GM19397 (cell line): Measurements from ENCODE around the gene ERBB3.
"Not testable (repeated sequence)": the region's sequence is repeated elsewhere in the genome, so short reads cannot be mapped to it uniquely, and the experiment has no call there.

ENCODE experiments used
- ATAC-seq: cut with Tn5 transposase; IDR thresholded peaks from one replicate; pipeline ENCODE4 v1.9.1; 2021; ENCODE audit warnings: mild to moderate bottlenecking, moderate library complexity; ENCODE audit not compliant: unreplicated experiment

The ERBB3 gene

DNA sequence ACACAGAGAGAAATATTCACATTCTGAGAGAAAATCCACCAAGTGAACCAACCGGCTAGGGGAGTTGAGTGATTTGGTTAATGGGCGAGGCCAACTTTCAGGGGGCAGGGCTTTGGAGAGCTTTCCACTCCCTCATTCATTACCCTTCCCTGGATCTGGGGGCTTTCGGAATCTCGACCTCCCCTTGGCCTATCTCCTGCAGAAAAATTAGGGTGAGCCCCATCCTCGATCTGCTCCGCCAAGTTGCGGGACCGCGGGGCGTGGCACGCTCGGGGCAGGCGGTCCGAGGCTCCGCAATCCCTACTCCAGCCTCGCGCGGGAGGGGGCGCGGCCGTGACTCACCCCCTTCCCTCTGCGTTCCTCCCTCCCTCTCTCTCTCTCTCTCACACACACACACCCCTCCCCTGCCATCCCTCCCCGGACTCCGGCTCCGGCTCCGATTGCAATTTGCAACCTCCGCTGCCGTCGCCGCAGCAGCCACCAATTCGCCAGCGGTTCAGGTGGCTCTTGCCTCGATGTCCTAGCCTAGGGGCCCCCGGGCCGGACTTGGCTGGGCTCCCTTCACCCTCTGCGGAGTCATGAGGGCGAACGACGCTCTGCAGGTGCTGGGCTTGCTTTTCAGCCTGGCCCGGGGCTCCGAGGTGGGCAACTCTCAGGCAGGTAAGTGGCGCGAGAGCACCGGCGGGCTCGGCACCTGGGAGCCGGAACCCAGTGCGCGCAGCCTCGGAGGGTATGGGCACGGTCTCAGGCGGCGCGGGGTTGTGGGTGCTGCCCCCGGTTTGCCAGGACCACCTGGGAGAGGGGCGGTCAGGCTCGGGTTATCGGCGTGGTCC, at the start of gene ERBB3:
Gene ERBB3, plus strand, starts transcription at position 443 of the 833 bp plus-strand sequence. Its CDS starts 136 bp downstream, at position 579.
- no peak for ATAC-seq

DNA sequence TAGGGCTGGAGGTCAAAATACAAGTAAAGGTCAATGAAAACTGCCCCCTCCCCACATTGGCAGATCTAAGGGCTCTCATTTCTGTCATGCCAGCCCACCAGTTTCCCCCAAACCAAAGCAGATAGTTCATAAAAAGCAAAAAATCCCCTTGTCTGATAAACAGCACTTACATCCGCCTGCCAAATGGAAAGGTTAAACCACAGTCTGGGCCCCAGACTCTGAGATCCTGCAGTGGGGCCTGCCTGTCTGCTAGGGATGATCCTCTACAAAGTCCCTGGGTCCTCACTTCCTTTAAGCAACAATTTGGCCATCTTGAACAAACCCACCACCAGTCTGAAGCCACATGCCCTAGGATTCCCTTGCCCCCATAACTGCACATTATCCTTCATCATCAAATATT, 48.0 kb upstream of the ERBB3 start:
- no peak for ATAC-seq

DNA sequence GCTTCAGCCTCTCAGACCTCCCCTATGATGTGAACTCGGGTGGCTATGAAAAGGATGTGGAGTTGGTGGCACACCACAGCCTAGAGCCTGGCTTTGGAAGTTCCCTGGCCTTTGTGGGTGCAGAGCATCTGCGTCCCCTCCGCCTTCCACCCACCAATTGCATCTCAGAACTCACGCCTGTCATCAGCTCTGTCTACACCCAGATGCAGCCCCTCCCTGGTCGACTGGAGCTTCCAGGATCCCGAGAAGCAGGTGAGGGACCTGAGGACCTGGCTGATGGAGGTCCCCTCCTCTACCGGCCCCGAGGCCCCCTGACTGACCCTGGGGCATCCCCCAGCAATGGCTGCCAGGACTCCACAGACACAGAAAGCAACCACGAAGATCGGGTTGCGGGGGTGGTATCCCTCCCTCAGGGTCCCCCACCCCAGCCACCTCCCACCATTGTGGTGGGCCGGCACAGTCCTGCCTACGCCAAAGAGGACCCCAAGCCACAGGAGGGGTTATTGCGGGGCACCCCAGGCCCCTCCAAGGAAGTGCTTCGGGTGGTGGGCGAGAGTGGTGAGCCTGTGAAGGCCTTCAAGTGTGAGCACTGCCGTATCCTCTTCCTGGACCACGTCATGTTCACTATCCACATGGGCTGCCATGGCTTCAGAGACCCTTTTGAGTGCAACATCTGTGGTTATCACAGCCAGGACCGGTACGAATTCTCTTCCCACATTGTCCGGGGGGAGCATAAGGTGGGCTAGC, 45.2 kb upstream of the ERBB3 start:
- ATAC-seq = no peak

DNA sequence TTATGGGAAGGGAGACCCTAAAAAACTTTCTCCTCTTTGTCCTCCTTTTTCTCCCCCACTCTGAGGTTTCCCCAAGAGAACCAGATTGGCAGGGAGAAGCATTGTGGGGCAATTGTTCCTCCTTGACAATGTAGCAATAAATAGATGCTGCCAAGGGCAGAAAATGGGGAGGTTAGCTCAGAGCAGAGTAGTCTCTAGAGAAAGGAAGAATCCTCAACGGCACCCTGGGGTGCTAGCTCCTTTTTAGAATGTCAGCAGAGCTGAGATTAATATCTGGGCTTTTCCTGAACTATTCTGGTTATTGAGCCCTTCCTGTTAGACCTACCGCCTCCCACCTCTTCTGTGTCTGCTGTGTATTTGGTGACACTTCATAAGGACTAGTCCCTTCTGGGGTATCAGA, 42.8 kb upstream of the ERBB3 start:
- ATAC-seq = no peak

DNA sequence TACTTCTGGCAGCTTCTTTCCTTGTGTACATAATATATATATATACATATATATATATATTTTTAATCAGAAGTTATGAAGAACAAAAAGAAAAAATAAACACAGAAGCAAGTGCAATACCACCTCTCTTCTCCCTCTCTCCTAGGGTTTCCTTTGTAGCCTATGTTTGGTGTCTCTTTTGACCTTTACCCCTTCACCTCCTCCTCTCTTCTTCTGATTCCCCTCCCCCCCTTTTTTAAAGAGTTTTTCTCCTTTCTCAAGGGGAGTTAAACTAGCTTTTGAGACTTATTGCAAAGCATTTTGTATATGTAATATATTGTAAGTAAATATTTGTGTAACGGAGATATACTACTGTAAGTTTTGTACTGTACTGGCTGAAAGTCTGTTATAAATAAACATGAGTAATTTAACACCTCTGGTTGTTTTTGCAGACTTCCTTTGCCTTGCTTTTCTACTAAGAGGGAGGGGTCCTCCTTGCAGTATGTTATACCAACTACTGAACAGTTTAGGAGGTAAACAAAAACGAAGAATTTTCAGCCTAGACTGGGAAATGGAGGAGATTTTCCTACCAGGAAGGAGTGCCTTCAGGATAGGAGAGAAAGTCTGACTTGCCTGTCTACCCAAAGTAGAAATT, 41.8 kb upstream of the ERBB3 start:
- no peak for ATAC-seq

DNA sequence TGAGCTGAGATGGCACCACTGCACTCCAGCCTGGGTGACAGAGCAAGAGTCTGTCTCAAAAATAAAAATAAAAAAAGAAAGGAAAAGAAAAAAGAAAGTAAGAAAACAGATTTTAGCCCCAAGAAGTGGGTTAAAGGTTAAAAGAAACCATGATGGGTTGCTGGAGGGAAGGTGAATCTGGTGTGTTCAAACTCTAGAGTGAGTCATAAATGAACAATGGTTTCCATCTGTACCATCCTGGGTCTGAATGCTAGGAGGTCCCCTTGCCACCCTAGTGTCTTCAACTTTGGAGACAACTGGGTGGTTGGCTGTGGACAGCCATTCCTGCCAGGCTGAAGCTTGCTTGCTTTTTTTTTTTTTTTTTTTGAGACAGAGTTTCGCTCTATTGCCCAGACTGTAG, 39.8 kb upstream of the ERBB3 start:
- no peak for ATAC-seq

DNA sequence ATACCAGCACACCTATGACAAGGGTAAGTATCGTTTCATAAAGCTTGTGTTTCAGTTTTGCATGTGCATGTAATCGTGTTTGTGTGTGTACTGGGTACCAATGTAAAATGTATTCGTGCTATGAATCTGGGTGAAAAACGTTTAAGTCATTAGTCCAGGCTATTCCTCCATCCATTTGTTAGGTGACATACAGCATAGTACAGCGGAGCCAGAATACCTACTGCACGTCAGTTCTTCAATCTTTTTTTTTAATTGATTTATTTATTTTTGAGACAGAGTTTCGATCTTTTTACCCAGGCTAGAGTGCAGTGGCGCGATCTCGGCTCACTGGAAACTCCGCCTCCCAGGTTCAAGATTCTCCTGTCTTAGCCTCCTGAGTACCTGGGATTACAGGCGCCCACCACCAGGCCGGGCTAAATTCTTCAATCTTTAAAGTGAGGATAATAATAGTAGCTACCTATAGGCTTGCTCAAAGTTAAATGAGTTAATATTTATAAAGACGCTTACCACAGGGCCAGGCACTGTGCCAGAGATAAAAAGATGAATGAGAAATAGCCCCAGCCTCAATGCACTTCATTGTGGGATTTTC, 38.9 kb upstream of the ERBB3 start:
- no peak for ATAC-seq

DNA sequence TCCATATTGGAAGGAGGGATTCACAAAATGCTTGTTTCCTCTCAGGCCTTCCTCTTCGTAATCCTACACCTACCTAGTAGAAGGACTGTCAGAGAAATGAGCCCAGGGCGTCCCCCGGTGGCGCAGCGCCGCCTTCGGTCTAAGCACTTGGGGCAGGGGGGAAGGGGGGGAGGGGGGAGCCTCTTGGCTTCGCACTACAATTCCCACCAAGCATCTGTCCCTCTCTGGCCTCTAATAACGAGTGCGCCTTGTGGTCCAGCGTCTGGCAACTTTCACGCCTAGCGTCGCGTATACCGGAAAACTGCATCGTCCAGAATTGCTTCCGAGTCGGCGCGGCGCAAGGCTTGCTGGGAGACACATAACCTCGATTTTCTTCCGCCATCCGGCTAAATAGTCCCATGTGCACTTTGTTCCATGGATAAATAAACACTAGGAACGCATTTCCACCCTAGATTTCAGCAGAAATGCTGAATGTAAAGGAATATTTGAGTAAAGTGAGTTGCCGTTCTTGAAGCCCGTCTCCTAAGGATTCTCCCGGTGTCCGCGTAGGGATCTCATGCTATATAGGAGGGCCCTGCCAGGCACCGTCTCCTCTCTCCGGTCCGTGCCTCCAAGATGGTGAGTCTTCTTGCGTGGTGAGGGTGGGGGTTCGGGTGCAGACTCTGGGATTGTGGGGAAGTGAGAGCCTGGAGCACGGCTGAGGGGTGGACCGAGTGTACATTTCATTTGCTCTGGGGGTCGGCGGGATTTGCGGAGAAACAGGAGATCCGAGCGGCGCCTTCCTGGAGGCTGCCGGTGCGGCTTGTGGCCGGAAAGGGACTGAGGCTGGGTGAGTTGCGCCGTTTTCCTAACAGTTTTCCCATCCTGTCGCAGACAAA, 38.2 kb upstream of the ERBB3 start, which contains the start of gene RPS26:
Gene RPS26, plus strand, starts transcription at position 367 of the 878 bp plus-strand sequence. Its CDS starts 249 bp downstream, at position 616.
- ATAC-seq = peak; percentile 96

DNA sequence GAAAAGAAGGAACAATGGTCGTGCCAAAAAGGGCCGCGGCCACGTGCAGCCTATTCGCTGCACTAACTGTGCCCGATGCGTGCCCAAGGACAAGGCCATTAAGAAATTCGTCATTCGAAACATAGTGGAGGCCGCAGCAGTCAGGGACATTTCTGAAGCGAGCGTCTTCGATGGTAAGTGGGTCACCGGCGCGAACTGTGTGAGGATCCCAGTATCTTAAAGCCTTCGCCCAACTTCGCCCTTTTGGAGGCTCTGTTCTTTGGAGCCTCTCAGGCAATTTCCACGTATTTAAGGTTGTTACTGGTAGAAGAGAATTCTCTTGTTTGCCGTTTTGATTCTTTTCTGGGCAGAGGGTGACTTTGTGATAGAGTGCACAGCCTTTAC, 37.5 kb upstream of the ERBB3 start:
- ATAC-seq = not testable (repeated sequence)

DNA sequence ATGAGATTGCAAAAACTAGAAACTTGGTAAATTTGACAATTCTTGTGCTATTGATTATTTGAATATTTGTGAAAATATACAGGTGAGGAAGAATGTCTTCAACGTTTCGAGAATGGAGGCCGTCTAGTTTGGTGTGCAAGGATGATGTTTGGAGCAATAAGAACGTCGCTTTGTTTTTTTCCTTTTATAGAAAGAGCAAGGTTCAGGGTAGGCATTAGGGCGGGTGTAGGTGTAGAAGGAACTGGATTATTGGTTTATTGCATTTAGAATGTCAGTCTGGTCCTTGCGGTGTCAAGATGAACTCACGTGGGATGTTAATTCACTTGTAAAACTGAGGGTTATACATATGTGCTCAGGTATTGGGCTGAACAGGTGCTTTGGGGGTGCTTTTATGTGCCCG, 37.1 kb upstream of the ERBB3 start:
- ATAC-seq = no peak

DNA sequence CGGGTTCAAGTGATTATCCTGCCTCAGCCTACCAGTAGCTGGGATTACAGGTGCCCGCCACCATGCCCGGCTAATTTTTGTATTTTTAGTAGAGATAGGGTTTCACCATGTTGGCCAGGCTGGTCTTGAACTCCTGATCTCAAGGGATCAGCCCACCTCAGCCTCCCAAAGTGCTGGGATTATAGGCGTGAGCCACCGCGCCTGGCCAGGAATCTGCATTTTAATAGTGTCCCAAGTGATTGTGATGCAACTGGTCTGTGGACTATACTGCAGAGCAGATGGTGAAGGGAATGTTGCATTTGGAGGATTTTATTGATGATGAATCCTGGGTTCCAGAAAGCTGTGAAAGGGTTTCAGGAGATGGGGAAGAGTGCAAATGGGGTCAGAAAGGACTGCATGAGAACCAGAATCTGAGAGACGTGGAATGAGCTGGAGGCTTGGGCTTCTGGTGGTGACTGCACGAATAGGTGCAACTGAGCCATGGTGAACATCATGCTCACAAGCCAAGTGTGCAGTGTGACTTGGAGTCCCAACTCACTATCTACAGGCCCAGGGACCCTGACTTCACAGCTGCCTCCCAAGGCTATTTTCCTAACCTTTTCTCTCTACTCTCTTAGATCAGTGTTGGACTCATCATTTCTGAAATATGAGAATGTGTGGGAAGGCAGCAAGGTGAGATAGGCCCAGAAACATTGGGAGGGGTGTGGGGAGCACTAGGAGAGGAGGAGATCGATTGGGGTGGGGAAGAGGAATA, 33.8 kb upstream of the ERBB3 start:
- ATAC-seq = no peak

DNA sequence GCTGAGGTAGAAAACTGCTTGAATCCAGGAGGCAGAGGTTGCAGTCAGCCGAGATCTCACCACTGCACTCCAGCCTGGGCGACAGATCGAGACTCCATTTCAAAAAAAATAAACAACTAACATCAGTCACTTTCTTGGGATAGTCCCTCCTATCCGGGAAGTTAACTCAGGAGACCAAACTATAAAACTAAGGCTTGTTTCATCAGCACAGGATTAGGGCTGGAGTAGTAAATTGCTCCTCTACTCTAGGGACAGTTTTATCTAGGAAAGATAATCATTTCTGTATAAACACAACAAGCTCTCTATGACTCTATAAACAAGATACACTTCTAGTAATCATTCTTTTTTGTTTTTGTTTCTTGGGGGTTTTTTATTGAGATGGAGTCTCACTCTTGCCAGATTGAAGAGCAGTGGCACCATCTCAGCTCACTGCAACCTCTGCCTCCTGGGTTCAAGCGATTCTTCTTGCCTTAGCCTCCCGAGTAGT, 26.5 kb upstream of the ERBB3 start:
- no peak for ATAC-seq

DNA sequence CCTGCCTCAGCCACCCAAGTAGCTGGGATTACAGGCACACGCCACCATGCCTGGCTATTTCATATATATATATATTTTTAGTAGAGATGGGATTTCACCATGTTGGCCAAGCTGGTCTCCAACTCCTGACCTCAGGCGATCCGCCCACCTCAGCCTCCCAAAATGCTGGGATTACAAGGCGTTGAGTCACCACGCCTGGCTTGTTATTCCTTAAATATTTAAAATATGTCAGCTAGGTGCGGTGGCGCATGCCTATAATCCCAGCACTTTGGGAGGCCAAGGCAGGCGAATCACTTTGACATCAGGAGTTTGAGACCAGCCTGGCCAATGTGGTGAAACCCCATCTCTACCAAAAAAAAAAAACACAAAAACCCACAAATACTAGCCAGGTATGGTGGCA, 20.0 kb upstream of the ERBB3 start:
- ATAC-seq = not testable (repeated sequence)

DNA sequence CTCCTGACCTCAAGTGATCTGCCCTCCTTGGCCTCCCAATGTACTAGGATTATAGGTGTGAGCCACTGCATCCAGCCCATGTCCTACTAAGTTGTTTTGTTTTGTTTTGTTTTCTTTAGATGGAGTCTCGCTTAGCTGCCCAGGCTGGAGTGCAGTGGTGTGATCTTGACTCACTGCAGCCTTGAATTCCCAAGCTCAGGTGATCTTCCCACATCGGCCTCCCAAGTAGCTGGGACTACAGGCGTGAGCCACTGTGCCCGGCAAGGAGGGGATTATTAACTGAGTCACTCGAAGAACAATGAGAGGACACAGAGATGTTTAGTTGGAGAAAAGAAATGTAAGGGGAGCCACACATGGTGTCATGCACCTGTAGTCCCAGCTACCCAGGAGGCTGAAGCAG, 18.0 kb upstream of the ERBB3 start:
- no peak for ATAC-seq

DNA sequence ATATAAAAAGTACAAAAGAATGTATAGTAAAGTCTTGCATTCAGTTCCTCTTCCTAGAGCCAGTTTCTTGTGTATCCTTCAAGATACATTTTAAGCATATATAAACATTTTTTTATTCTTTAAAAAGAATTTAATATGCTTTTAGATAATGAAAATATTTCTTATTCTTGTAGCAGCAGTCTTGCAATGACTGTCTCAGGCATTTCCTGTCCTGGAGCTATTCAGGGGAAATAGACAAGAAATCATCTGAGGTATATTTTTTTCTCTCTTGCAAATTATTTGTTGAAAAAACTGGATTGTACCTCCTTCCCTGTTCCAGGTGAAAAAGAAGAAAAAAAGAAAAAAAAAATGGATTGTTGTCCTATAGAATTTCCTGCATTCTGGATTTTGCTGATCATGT, 17.0 kb upstream of the ERBB3 start:
- ATAC-seq = no peak

DNA sequence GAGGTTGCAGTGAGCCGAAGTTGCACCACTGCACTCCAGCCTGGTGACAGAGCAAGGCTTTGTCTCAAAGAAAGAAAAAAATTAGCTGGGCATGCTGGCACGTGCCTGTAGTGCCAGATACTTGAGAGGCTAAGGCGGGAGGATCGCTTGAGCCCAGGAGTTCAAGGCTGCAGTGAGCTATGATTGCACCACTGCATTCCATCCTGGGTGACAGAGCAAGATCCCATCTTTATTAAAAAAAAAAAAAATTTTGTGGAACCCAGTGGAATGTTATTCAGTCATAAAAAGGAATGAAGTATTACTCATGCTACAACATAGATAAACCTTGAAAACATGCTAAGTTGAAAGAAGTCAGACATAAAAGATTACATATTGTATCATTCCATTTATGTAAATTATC, 8.3 kb upstream of the ERBB3 start:
- no peak for ATAC-seq

DNA sequence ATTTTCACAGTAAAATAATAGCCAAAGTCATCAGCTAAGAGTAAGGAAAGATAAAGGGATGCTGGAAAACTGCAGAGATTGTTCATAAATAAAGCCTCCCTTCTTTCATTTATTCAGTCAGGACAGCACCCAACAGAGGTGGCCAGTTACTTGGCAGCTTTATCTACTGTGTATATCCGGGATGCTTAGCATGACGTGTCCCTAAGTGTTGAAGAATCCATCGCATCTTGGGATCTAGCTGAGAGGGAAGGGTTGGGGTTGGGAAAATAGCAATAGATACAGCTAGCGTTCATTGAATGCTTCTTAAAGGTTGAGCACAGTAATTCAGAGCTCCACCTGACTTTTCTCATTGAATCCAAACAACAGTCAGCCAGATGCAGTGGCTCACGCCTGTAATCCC, 5.6 kb upstream of the ERBB3 start:
- no peak for ATAC-seq

DNA sequence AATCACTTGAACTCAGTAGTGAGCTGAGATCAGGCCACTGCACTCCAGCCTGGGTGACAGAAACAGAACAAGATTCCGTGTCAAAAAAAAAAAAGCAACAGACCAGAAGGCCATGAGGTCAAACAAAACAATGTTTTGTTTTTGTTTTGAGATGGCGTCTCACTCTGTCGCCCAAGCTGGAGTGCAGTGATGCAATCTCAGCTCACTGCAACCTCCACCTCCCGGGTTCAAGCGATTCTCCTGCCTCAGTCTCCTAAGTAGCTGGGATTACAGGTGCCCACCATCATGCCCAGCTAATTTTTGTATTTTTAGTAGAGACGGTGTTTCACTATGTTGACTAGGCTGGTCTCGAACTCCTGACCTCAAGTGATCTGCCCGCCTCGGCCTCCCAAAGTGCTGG, 2.0 kb upstream of the ERBB3 start:
- not testable (repeated sequence) for ATAC-seq

DNA sequence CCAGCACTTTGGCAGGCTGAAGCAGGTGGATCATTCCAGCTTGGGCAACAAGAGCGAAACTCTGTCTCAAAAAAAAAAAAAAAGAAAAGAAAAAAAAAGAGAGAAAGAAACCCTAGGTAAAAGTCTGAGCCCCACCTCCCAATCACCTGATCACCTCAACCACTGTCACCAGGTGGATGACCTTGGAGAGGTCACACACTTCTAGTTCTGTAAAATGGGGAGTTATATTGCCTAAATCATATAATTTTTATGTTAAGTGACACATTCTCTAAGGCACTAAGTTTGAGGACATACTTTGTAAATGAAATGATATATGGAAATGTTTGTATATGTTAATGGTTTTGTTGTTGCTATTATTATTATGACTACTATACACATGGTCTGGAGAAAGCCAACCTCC, 1.5 kb upstream of the ERBB3 start:
- ATAC-seq = no peak
